ENCODE results near the gene CCDC102B. TPM values are rescaled to one million over a fixed set of nuclear protein-coding genes. Genes with fewer than 3 reads are reported as not detected.

The CCDC102B gene
- polyA plus RNA-seq, 4 donors: 4.1 to 8.5 (median 7.7) TPM

DNA sequence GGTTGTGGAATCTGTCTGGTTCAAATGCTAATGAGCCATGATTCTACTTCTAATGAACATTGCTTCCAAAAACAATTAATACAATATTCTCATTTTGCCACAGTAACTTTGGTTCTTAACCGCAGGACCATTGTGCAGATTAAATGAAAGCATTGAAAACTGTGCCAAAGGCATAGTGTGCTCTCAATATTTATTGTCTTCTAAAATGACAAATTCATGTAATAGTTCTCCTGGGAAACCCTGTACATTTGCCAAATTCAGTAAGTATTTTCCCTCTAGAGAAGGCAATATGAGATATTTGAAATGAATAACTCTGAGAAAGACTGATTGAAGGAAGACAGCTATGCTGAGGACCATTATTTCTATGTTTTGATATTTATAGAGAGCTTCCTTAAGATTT, 246.3 kb downstream of the CCDC102B start:
- DNase-seq (ENCODE audit: low read depth in 4 of 4, low spot score in 3 of 4): no peak

- no peak for DNase-seq (ENCODE audit: low read depth in 4 of 4, low spot score in 3 of 4)
Measured at GRCh38 chr18:69064063-69064462, 266.2 kb downstream of the CCDC102B start.

- DNase-seq (ENCODE audit: low read depth in 4 of 4, low spot score in 3 of 4): no peak
Measured at GRCh38 chr18:69067048-69067447, 269.2 kb downstream of the CCDC102B start.

- DNase-seq (ENCODE audit: low read depth in 4 of 4, low spot score in 3 of 4): no peak
Measured at GRCh38 chr18:69071680-69072079, 273.8 kb downstream of the CCDC102B start.

DNA sequence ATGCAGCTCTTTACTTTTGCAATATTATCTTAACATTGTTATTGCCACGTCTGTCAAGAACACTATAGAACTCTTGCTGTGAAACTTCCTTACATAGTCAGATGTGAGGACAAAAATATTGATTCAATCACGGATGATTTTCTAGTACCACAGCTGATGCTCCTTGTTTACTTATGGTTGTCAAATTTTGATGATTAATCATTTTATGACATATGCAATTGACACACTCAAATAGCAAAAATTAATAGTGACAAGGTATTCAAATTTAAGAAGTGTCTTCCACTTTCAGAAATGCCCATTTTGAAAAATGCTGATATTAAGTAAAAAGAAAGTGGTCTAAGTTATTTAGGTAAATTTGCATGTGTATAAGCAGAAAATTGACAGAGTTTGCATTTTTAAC, 284.0 kb downstream of the CCDC102B start:
- DNase-seq (ENCODE audit: low read depth in 4 of 4, low spot score in 3 of 4): no peak

- no peak for DNase-seq (ENCODE audit: low read depth in 4 of 4, low spot score in 3 of 4)
Measured at GRCh38 chr18:69082499-69082898, 284.6 kb downstream of the CCDC102B start.

DNA sequence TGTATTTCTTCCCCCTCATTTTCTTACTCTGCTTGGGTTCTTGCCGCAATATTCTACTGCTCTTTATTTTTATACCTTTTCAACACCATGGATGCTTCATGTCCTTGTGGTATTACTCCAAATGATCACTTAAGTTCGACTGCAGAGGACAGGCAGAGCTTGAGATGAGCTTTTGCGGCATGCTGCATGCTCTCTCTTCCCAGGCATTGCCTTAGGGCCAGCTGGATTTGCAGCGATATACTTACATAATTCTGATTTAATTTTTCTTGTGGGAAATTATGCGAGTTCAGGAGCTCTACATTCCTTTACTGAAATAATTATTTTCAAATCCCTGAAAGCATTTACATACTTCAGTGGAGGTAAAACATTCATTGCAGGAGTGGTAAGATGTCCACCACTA, 288.1 kb downstream of the CCDC102B start:
- no peak for DNase-seq (ENCODE audit: low read depth in 4 of 4, low spot score in 3 of 4)

- DNase-seq (ENCODE audit: low read depth in 4 of 4, low spot score in 3 of 4): no peak
Measured at GRCh38 chr18:69088973-69089372, 291.1 kb downstream of the CCDC102B start.

DNA sequence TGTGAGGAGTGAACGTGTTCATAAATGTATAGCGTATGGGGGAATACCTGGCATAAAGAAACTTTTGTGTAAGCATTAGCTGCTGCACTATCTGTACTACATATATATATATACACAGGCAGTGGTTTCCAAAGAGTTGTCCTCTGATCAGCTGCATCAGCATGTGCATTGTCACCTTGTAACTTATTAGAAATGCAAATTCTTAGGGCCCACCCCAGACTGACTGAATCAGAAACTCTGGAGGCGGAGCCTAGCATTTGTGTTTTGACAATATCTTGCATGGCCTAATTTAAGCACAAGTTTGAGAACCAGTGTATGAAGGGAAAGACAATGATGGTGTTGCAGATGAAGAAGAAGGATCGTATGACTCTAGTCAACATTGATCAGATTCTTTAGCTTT, 299.5 kb downstream of the CCDC102B start:
- DNase-seq (ENCODE audit: low read depth in 4 of 4, low spot score in 3 of 4): no peak

DNA sequence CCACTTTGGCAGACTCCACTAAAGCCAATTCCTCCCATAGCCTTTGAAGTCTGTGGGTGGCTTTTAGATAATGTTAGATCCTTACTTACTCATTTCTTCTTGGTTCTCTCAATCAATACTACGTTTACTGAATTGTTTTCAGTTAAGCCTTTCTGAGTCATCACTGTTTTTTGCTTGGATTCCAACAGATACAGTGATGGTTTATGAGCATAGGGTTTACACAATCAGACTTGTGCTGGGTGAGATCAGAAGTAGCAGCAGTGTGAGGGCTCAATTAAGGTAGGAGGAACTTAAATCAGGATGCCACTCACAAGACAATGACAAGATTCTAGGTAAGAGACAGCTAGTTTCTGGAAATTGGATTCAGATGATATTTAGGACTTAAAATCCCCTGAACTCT, 305.1 kb downstream of the CCDC102B start:
- no peak for DNase-seq (ENCODE audit: low read depth in 4 of 4, low spot score in 3 of 4)

Other genes with a start within 250 kb of the CCDC102B start
- gene TMX3, start 83.0 kb upstream of the CCDC102B start, polyA plus RNA-seq (ENCODE audit: insufficient read length in 4 of 4): 10 to 100 TPM; 51.2 to 86.3 (median 69.1) TPM

Measured in left renal pelvis (tissue), 4 donors.